Effector CD8-positive, alpha-beta T cell (primary cell): ENCODE data around the gene SMIM17.
"Not testable (repeated sequence)": the region's sequence is repeated elsewhere in the genome, so short reads cannot be mapped to it uniquely, and the experiment has no call there.

Experiments
- DNase-seq: peaks from one replicate; lab custom pipeline; 2025; lab: John Stamatoyannopoulos, UW

Gene SMIM17

GRCh38 chr19:56660381-56661107, 17.6 kb downstream of the SMIM17 start:
- DNase-seq: no peak

DNA sequence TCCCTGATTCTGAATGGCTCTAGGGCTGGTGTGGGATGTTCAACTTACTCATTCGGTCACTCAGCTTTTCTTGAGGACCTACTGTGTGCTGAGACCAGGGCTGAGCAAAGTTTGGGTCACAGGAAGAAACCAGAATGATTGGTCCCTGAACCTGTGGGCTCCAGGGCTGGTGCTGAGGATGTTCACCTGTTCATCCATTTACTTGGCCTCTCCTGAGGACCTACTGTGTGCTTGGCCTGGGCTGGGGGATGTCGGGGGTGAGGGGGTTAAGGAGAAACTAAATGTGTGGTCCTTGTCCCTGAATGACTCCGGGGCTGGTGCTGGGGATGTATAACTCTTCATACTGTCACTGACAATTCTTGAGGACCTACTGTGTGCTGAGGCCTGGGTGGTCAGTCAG, 18.3 kb downstream of the SMIM17 start:
- no peak for DNase-seq

GRCh38 chr19:56663931-56664500, 21.1 kb downstream of the SMIM17 start:
- no peak for DNase-seq

- no peak for DNase-seq
Observed at GRCh38 chr19:56664511-56664910, 21.6 kb downstream of the SMIM17 start.

DNA sequence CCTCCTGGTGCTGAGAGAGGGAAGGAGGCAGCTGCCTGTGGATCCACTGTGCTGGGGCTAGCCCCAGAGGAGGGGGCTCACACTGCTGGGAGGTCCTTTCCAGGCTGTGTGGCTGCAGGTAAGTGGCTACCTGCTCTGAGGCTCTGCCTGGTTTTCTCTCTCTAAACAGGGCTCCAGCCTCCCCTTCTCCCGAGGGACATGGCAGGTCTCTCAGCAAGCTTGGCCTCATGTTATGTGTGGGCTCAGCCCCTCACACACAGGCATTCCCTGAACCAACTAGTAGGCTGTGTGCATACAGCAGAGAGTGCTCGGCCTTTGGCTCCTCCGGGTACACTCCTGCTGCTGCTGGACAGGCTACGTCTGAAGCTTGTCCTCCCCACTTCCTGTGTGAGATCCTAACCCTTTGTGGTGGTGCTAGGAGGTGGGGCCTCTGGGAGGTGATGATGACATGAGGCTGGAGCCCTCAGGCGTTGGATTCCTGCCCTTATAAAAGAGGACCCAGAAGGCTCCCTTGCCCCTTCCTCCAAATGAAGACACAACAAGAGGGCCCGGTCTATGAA, 24.4 kb downstream of the SMIM17 start:
- DNase-seq: no peak

- no peak for DNase-seq
Observed at GRCh38 chr19:56668676-56669075, 25.7 kb downstream of the SMIM17 start.

DNA sequence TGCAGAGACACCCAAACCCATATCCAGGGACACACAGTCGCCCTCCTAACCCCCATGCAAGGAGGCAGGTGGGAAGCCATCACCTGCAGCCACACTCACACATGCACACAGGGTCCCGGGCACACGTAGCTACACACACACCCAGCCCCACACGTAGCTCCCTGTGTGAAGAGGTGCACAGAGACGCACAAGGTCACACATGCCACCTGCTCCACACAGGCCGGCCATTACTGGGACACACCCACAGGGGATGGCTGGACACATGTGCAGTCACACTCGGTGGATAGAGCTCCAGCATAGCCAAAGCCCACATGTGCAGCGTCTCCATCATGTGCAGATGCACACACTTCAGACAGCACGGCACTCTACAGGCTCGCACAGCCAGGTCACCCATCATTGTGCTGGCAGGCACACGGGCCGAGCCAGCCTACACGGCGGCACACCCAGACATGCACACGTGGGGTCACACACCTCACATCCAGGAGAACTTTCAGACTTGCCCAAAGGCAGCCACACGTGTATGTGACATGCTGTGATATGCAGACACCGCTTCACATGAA, 27.5 kb downstream of the SMIM17 start:
- DNase-seq: no peak

DNA sequence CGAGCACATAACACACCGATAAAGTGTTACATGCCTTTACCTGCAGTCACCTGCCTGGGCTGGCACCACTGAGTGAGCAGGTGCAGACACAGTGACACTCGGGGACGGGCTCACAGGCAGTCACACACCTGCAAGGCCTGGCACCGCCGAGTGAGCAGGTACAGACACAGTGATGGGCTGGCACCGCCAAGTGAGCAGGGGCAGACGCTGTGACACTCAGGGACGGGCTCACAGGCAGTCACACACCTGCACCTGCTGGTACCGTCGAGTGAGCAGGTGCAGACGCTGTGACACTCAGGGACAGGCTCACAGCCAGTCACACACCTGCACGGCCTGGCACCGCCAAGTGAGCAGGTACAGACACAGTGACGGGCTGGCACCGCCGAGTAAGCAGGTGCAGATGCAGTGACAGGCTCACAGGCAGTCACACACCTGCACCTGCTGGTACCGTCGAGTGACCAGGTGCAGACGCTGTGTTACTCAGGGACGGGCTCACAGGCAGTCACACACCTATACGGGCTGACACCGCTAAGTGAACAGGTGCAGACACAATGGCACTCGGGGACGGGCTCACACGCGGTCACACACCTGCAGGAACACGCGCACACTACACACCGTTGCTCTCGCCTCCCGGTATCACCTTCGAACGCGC, 28.1 kb downstream of the SMIM17 start:
- no peak for DNase-seq

DNA sequence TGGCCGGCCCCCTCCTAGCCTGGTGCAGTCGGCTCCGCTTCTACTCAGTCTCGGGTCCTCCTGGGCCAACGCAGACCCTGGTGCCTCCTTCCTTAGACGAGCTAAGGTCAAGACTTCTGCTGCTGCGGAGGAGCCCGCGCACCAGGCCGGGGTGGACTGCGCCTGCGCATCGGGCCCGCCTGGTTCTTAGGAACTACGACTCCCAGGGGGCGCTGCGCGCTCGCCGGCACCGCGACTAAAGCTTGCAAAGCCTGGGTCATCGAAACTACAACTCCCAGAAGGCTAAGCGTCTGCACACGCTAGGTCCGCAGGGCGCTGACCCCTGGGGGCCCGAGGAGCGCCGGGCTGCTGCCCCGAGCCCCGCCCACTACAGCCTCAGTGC, 28.6 kb downstream of the SMIM17 start, which contains the start of gene ZNF835:
ZNF835 (minus strand) TSS at position 145 of the 382 bp plus-strand sequence. CDS start 6,559 bp downstream, outside the sequence.
- DNase-seq: peak; percentile 55

DNA sequence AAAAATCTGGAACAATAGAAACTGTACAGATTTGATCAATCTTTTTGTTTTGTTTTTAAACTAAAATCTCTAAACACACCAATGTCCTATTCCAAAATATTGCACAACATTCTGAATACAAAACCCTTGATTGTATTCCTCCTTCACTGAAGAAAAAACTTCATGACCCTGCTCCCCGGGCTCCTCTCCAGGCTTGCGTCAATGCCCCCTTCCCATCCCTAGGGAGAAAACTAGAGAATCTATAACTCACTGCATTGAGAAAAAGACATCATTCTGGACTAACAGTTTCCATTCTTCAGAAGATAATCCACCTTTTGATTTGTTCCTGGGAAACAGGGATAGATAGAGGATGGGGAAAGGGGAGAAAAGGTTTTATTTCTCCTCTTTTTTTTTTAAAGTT, 29.7 kb downstream of the SMIM17 start:
- DNase-seq: not testable (repeated sequence)

DNA sequence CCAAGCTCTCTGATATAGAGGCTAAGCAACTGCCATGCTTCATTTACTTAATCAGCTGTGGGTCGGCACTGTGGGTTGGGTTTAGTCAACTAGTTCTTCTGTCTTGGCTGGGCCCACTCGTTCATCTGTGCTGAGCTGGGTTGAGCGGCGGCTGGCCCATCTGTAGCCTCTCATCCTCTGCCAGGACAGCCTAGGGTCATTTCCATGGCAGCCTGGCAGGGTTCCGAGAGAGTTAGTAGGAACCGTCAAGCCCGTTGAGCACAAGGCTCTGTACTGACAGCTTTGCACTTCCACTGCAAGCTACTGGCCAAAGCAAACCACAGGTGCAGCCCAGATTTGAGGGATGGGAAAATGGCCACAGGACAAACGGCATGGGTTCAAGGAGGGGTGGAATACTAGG, 35.2 kb downstream of the SMIM17 start:
- DNase-seq: no peak

DNA sequence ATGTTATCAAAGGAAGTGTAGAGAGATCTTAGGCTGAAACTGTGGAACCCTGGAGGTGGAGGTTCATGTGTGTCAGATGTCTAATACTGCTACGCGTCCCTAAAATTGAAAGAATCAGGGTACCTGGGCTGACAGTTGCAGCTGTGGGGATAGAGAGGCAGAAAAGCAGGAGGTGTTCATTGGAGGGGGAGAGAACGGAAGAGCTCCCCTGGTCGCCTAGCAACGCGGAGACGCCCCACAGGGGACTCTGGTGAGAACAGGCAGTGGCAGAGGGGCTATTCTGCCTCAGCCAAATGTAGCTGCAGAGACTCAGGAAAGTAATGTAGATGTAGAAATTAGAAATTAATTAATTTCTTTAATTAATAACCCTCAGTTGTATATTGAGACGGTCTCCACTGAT, 38.7 kb downstream of the SMIM17 start:
- no peak for DNase-seq

DNA sequence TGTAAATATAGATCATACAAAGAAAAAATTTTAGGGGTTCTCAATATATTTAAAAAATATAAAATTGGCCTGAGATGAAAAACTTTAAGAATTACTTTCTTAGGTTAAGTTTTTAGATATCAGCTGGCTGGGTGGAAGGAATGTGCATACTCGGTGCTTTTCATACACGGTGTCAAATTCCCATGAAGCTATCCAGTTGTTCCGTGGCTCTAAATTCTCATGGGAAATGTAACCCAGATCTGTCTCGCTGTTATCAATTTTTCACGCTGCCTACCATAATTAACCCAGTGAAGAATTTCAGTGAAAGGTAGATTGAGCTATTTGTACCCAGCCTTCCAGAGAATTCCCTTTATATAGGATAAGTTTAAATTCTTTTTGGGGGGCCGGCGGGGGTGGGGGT, 40.2 kb downstream of the SMIM17 start:
- DNase-seq: no peak

DNA sequence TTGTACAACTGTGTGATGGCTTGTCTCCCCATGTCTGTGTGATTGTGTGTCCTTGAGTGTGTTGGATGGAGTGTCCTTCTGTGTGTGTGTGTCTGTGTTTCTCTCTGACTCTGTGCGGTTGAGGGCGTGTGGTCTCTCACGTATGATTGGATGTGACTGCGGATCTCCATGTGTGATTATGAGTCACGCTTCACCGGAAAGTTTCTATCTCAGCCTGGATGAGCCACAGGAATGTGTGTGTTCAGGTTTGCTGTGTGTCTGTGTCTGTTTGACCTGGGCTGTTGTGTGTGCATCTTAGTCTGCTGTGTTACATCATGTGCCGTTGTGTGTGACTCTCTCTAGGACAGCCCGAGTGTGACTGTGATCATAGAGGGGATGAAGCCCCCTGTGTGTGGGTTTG, 44.1 kb downstream of the SMIM17 start:
- DNase-seq: no peak

DNA sequence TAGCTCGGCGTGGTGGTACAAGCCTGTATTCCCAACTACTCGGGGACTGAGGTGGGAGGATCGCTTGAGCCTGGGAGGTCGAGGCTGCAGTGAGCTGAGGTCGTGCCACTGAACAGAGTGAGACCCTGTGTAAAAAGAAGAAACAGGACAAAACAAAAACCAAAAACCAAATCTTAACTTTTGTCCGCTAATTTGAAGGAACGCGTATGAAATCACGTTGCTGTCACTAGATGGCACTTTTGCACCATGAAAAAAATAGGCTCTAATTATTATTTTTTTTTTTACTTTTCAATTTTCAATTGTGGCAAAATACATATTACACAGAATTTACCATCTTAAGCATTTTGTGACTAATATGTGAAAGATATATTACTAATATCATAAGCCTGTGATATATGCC, 46.2 kb downstream of the SMIM17 start:
- DNase-seq: no peak

DNA sequence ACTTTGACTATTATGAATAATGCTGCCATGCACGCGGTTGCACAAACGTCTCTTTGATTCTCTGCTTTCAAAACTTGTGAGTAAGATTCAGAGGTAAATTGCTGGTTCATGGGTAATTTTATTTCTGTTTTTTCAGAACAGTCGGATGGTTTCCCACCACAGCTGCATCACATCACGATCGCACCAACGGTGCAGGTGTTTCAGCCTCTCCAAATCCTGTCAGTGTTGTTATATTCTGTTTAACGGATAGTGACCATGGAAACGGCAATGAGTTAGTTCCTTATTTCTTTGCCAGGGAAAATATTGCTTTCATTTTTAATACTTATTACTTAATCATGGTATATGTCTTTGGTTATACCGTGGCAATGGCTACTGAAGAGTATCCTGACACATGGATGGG, 47.7 kb downstream of the SMIM17 start:
- DNase-seq: no peak

DNA sequence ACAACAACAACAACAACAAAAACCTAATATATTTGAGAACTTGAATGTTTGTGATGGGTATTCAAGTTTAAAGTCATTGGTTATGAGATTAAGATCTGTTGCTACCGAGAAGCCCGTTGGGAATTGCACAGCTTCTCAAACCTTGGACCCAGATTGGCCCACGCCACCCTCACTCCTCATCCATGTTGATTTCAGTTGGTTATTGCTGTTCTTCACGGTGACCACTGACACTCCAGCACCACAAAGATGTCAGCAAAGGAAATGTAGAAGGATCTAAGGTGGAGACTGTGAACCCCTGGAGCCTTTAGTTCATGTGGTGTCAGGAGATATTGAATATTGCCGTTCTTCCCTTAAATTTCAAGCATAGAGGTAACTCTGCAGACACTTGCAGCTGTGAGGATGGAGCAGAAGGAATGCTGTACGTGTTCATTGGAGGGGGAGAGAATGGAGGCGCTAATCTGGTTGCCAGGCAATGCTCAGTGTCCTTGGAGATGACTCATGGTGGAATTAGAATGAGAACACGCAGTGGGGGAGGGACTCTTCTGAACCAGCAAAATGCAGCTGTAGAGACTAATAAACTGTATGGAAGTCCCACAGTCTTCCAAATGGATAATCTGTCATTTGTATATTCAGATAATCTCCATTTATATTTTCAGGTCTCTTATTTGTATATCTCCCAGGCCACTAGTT, 49.4 kb downstream of the SMIM17 start:
- DNase-seq: no peak

- DNase-seq: no peak
Observed at GRCh38 chr19:56699552-56699951, 56.6 kb downstream of the SMIM17 start.

GRCh38 chr19:56701895-56702294, 58.9 kb downstream of the SMIM17 start:
- no peak for DNase-seq

DNA sequence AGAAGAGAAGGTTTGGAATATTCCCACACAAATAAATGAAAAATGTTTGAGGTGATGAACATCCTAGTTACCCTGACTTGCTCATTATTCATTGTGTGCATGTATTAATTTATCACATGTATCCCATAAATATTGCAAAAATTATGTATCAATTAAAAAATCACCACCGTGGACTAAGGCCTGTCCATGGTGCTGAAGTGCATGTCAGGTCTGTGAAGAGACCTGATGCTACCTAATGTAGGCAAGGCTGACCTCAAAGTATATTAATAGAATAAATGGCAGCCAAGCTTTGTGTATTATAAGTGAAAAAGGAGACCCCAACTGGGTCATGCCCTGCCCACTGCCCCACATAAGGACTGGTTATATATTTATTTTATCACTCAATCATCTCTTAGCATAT, 63.0 kb downstream of the SMIM17 start:
- DNase-seq: no peak
